Endothelial cell of umbilical vein (primary cell): Measurements from ENCODE around the gene SLC22A8. TPM values are rescaled to one million over a fixed set of nuclear protein-coding genes. Genes with fewer than 3 reads are reported as not detected.

Experiments used
- BruUV-seq: library from RNA; stranded (reverse); fragments of 400-500 nt; replicated peaks from 2 replicates; lab custom pipeline; 2021; lab: Mats Ljungman, UMichigan
- CTCF ChIA-PET: fragments of 300-600, 350-600 bp; sonication (Branson Sonifier 250); formaldehyde crosslinking; loops from one replicate; lab custom pipeline; 2021; ENCODE audit warnings: antibody characterized with exemption, inconsistent platforms; lab: Charles Lee
- POLR2A ChIA-PET: fragments of 300-600, 350-600 bp; sonication (Branson Sonifier 250); formaldehyde crosslinking; loops from one replicate; lab custom pipeline; 2021; ENCODE audit warnings: antibody characterized with exemption, inconsistent platforms; lab: Charles Lee
- DNase-seq: peaks from one replicate; pipeline ENCODE4 v3.0.0-alpha.2; 2011; ENCODE audit warnings: low read depth, low spot score
- FAIRE-seq: peaks from 2 replicates; lab custom pipeline; 2011; peaks lifted over from hg19 to GRCh38; lab: Jason Lieb, UNC
- H2AFZ ChIP-seq: 2 replicates; pipeline ENCODE4 v1.6.0; 2012; ENCODE audit warnings: low read depth, low read length, control low read depth, inconsistent platforms
- H3K27ac ChIP-seq: 2 replicates; pipeline ENCODE4 v1.5.1; 2011; ENCODE audit warnings: low read depth, mild to moderate bottlenecking, control low read depth, low read length, moderate library complexity; ENCODE audit not compliant: insufficient read depth
- H3K27me3 ChIP-seq, 2 experiments: 2 replicates each; pipeline versions ENCODE4 v1.6.0 to v1.6.1; 2011; ENCODE audit warnings: low read length in 2 of 2, mixed read lengths in 1 of 2; ENCODE audit not compliant: control insufficient read depth in 2 of 2, insufficient read depth in 2 of 2
- H3K36me3 ChIP-seq, 2 experiments: 2 replicates in 1 of 2; 3 replicates in 1 of 2; pipeline ENCODE4 v1.5.1; 2011; ENCODE audit warnings: low read length in 2 of 2, mild to moderate bottlenecking in 1 of 2, moderate library complexity in 1 of 2; ENCODE audit not compliant: control insufficient read depth in 2 of 2, insufficient read depth in 2 of 2; ENCODE audit errors: extremely low read depth in 1 of 2
- H3K4me1 ChIP-seq: 3 replicates; pipeline ENCODE4 v1.5.1; 2011; ENCODE audit warnings: mild to moderate bottlenecking, low read length; ENCODE audit not compliant: control insufficient read depth, insufficient read depth; ENCODE audit errors: extremely low read depth
- H3K4me2 ChIP-seq: 2 replicates; pipeline ENCODE4 v1.6.1; 2011; ENCODE audit warnings: low read length, control low read depth, mixed read lengths; ENCODE audit not compliant: insufficient read depth
- H3K4me3 ChIP-seq, 3 experiments: fragments of 200-600 bp in 1 of 3; sonication (generic), shearing (Covaris generic) in 1 of 3; replicated peaks in 1 of 3; 2 replicates each; pipeline ENCODE4 v1.5.1; 2011 to 2016; ENCODE audit warnings: control low read depth in 3 of 3, low read length in 3 of 3, mild to moderate bottlenecking in 2 of 3, inconsistent platforms in 1 of 3, low read depth in 1 of 3, moderate library complexity in 1 of 3; ENCODE audit not compliant: insufficient read depth in 1 of 3
- H3K79me2 ChIP-seq: 2 replicates; pipeline ENCODE4 v1.6.0; 2012; ENCODE audit warnings: low read length, inconsistent platforms; ENCODE audit not compliant: control insufficient read depth, insufficient read depth
- H3K9ac ChIP-seq: replicated peaks from 2 replicates; pipeline ENCODE3; 2011; ENCODE audit warnings: low read length, control low read depth; ENCODE audit not compliant: insufficient read depth; ENCODE audit errors: extremely low read depth
- H3K9me1 ChIP-seq: replicated peaks from 3 replicates; pipeline ENCODE4 v1.6.0; 2011; ENCODE audit warnings: mild to moderate bottlenecking, low read length; ENCODE audit not compliant: control insufficient read depth, insufficient read depth; ENCODE audit errors: extremely low read depth
- H3K9me3 ChIP-seq: replicated peaks from 2 replicates; pipeline ENCODE4 v1.5.1; 2012; ENCODE audit warnings: low read length, inconsistent platforms; ENCODE audit not compliant: control insufficient read depth, insufficient read depth
- H4K20me1 ChIP-seq: replicated peaks from 2 replicates; pipeline ENCODE3; 2011; ENCODE audit warnings: mild to moderate bottlenecking, low read length; ENCODE audit not compliant: control insufficient read depth, insufficient read depth; ENCODE audit errors: extremely low read depth
- FOS ChIP-seq: IDR thresholded peaks from 2 replicates; pipeline ENCODE4 v1.6.1; 2011; ENCODE audit warnings: mild to moderate bottlenecking, low read length, moderate library complexity, borderline replicate concordance; ENCODE audit not compliant: insufficient read depth
- GATA2 ChIP-seq: IDR thresholded peaks from 2 replicates; pipeline ENCODE4 v1.7.0; 2011; ENCODE audit warnings: low read depth, mild to moderate bottlenecking, moderate library complexity, mixed read lengths, low read length; ENCODE audit not compliant: insufficient read length, insufficient read depth
- JUN ChIP-seq: IDR thresholded peaks from 2 replicates; pipeline ENCODE4 v1.6.1; 2011; ENCODE audit warnings: borderline replicate concordance, low read depth; ENCODE audit not compliant: insufficient read length, insufficient read depth
- MYC ChIP-seq: IDR thresholded peaks from one replicate; pipeline ENCODE4 v1.6.1; 2011; ENCODE audit warnings: mild to moderate bottlenecking, low read depth, low read length
- dilution Hi-C: fragments of 300-500 bp; cut with MboI; formaldehyde crosslinking; loops from one replicate; pipeline ENCODE4 v1.15.0; 2019; ENCODE audit warnings: low sequenced_read_pairs; ENCODE audit not compliant: extremely low pct_ligation_motif_present
- intact Hi-C: fragments of 100-400 bp; cut with micrococcal nuclease; formaldehyde crosslinking; loops from one replicate; pipeline ENCODE4 v1.10.0; 2022
- polyA plus RNA-seq, 4 experiments: library from polyadenylated mRNA; depleted of rRNA in 3 of 4; stranded (reverse) in 3 of 4; unstranded in 1 of 4; fragments of >200 nt; gene quantifications; 2 replicates each; pipeline versions ENCODE4 v1.2.1 to v1.2.3, GENCODE V29; 2011 to 2012; ENCODE audit warnings: missing spikeins in 1 of 4
- total RNA-seq: library from RNA; stranded (reverse); gene quantifications from 2 replicates; pipeline ENCODE4 v1.2.3, GENCODE V29; 2021
- TF ChIP-seq, protein P1 (sequence below), 2 donors: IDR thresholded peaks; 1 replicate in 1 of 2; 2 replicates in 1 of 2; pipeline ENCODE4 v1.5.1; 2011; ENCODE audit warnings: low read length in 2 of 2, mild to moderate bottlenecking in 2 of 2, moderate library complexity in 2 of 2, control low read depth in 1 of 2, inconsistent platforms in 1 of 2, low read depth in 1 of 2; ENCODE audit not compliant: insufficient read depth in 1 of 2; ENCODE audit errors: extremely low read depth in 1 of 2

SLC22A8 gene
- total and polyA plus RNA-seq, 2 donors (not counting 3 experiments of a cell fraction or from before 2014, with no cell fraction given) = not detected

DNA sequence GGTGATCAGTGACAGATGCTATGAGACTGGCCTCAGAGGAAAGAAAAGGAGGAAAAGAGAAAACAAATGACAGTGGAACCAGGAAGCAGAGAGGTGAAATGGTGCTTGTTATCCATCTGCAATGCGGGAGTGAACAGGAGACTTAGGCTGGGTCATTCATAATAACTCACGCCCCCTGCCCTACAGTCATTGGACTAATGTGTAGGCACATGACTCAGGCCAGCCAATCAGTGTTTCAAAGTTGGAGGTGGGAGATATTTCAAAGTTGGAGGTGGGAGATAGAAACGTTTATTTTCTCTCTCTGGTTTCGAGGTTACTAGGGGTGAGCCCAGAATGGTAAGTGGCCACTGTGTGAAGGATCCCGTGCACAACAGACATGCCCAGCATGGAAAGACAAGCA is 61.2 kb downstream of the SLC22A8 start:
- no peaks in the 10 kb centered on the region for H3K4me1 ChIP-seq
- no TSS peak for BruUV-seq
- FAIRE-seq (no peak), DNase-seq (no peak)
- no peak overlapping the region for H3K9ac ChIP-seq
- dilution Hi-C loops = no loop called here
- no peaks in the 10 kb centered on the region for H4K20me1 ChIP-seq
- no peak overlapping the region for H3K4me3 ChIP-seq
- no peaks in the 10 kb centered on the region for H3K79me2 ChIP-seq
- no peaks in the 10 kb centered on the region for H3K27me3 ChIP-seq
- no peak overlapping the region for H3K4me2 ChIP-seq
- intact Hi-C loops = no loop called here
- POLR2A ChIA-PET = no interaction called here
- no peaks in the 10 kb centered on the region for H3K9me3 ChIP-seq
- no peaks in the 10 kb centered on the region for H3K9me1 ChIP-seq
- TF ChIP-seq JUN = no peak
- TF ChIP-seq, protein P1, sequence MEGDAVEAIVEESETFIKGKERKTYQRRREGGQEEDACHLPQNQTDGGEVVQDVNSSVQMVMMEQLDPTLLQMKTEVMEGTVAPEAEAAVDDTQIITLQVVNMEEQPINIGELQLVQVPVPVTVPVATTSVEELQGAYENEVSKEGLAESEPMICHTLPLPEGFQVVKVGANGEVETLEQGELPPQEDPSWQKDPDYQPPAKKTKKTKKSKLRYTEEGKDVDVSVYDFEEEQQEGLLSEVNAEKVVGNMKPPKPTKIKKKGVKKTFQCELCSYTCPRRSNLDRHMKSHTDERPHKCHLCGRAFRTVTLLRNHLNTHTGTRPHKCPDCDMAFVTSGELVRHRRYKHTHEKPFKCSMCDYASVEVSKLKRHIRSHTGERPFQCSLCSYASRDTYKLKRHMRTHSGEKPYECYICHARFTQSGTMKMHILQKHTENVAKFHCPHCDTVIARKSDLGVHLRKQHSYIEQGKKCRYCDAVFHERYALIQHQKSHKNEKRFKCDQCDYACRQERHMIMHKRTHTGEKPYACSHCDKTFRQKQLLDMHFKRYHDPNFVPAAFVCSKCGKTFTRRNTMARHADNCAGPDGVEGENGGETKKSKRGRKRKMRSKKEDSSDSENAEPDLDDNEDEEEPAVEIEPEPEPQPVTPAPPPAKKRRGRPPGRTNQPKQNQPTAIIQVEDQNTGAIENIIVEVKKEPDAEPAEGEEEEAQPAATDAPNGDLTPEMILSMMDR (IDR thresholded peaks at IDR 0.05; ENCODE audit: extremely low read depth in 1 of 2, insufficient read depth in 1 of 2, low read depth in 1 of 2, low read length in 2 of 2) = no peak
- TF ChIP-seq MYC = no peak
- H3K36me3 ChIP-seq = no peaks in the 10 kb centered on the region
- no peak overlapping the region for H3K27ac ChIP-seq
- H2AFZ ChIP-seq = no peak overlapping the region
- CTCF ChIA-PET = interaction anchor here (1.0 kb wide), 1 partner anchor 11 kb away, joined by 3 read pairs; no protein-coding TSS in a partner anchor

DNA sequence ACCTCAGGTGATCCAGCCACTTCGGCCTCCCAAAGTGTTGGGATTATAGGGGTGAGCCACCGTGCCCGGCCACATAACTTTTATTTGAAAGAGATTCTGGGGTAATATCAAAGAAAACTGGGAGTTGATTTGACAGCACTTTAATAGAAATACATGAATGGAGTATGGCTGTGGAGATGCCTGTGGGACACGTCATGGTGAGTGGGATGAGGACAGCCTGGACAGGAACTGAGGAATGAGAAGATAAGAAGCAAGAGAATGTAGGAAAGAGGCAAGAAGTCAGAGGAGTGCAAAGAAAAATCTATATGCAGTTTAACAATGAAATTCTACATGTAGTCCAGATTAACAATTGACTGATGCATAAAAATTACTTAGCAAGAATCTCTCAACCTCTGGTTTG is 61.8 kb downstream of the SLC22A8 start:
- Histone ChIP-seq H3K36me3 (no peaks in the 10 kb centered on the region), H4K20me1 (no peaks in the 10 kb centered on the region), H3K9me3 (no peaks in the 10 kb centered on the region), H3K79me2 (no peaks in the 10 kb centered on the region), H3K4me2 (no peak overlapping the region), H3K9ac (no peak overlapping the region), H3K9me1 (no peaks in the 10 kb centered on the region), H3K27ac (no peak overlapping the region), H3K4me1 (no peaks in the 10 kb centered on the region), H3K4me3 (no peak overlapping the region), H3K27me3 (no peaks in the 10 kb centered on the region), H2AFZ (no peak overlapping the region)
- FAIRE-seq (no peak), DNase-seq (no peak)
- dilution Hi-C loops (no loop called here), intact Hi-C loops (no loop called here)
- no TSS peak for BruUV-seq
- POLR2A ChIA-PET = no interaction called here
- TF ChIP-seq GATA2 (peak; percentile 68), MYC (no peak), FOS (peak; percentile 49)
- CTCF ChIA-PET = no interaction called here
